Measurements from ENCODE around the gene RAD51D.

The RAD51D gene

GRCh38 chr17:35089586-35090296 is 29.9 kb downstream of the RAD51D start:
- peak; percentile 32 for DNase-seq

- DNase-seq, result peak; percentile 87
Measured at GRCh38 chr17:35088881-35089585, 30.6 kb downstream of the RAD51D start.

GRCh38 chr17:35088356-35088880 is 31.2 kb downstream of the RAD51D start:
- peak; percentile 25 for DNase-seq

- DNase-seq, result peak; percentile 9
Measured at GRCh38 chr17:35087731-35088355, 31.8 kb downstream of the RAD51D start.

GRCh38 chr17:35086931-35087573 is 32.6 kb downstream of the RAD51D start:
- DNase-seq, result no peak

GRCh38 chr17:35086164-35086563 is 33.5 kb downstream of the RAD51D start:
- DNase-seq, result no peak

- DNase-seq, result no peak
Measured at GRCh38 chr17:35084987-35085386, 34.7 kb downstream of the RAD51D start.

GRCh38 chr17:35083071-35083470 is 36.6 kb downstream of the RAD51D start:
- no peak for DNase-seq

GRCh38 chr17:35082073-35082657 is 37.5 kb downstream of the RAD51D start:
- peak; percentile 78 for DNase-seq

GRCh38 chr17:35081638-35082037 is 38.0 kb downstream of the RAD51D start:
- DNase-seq, result no peak

GRCh38 chr17:35080536-35080935 is 39.1 kb downstream of the RAD51D start:
- DNase-seq, result no peak

GRCh38 chr17:35079547-35080423 is 39.9 kb downstream of the RAD51D start:
- DNase-seq, result no peak

- no peak for DNase-seq
Measured at GRCh38 chr17:35076874-35077273, 42.8 kb downstream of the RAD51D start.

- DNase-seq, result no peak
Measured at GRCh38 chr17:35074711-35075707, 44.7 kb downstream of the RAD51D start.

- no peak for DNase-seq
Measured at GRCh38 chr17:35073991-35074627, 45.6 kb downstream of the RAD51D start.

GRCh38 chr17:35073183-35073790 is 46.4 kb downstream of the RAD51D start:
- no peak for DNase-seq

- peak; percentile 32 for DNase-seq
Measured at GRCh38 chr17:35069311-35069710, 50.3 kb downstream of the RAD51D start.

GRCh38 chr17:35068249-35068648 is 51.4 kb downstream of the RAD51D start:
- no peak for DNase-seq

- DNase-seq, result no peak
Measured at GRCh38 chr17:35065880-35066279, 53.8 kb downstream of the RAD51D start.

All from fibroblast of skin of scalp (primary cell).